Stimulated activated CD8-positive, alpha-beta memory T cell treated with anti-CD3 and anti-CD28 coated beads, Interleukin-2, amount 100 ng/mL, for 48 hours (primary cell): ENCODE measurements around the gene ABCC1.
"Not testable (repeated sequence)": the region's sequence is repeated elsewhere in the genome, so short reads cannot be mapped to it uniquely, and the experiment has no call there.

Source experiments
- DNase-seq, 2 donors: peaks; one replicate each; pipeline ENCODE4 v3.0.0-alpha.2; 2020; ENCODE audit warnings: low read depth in 2 of 2

ABCC1 gene

GRCh38 chr16:16186820-16187219, 237.4 kb downstream of the ABCC1 start:
- no peak for DNase-seq

GRCh38 chr16:16188827-16189226, 239.4 kb downstream of the ABCC1 start:
- no peak for DNase-seq

- no peak for DNase-seq
Observed at GRCh38 chr16:16189842-16190241, 240.4 kb downstream of the ABCC1 start.

- DNase-seq: no peak
Observed at GRCh38 chr16:16190546-16190945, 241.1 kb downstream of the ABCC1 start.

GRCh38 chr16:16190966-16191365, 241.6 kb downstream of the ABCC1 start:
- DNase-seq: not testable (repeated sequence)

- no peak for DNase-seq
Observed at GRCh38 chr16:16191493-16192167, 242.2 kb downstream of the ABCC1 start.
